Activated CD8-positive, alpha-beta T cell treated with anti-CD3 and anti-CD28 coated beads for 36 hours (primary cell): ENCODE measurements around the gene FAM72B. TPM values are rescaled to one million over a fixed set of nuclear protein-coding genes. Genes with fewer than 3 reads are reported as not detected.
"Not testable (repeated sequence)": the region's sequence is repeated elsewhere in the genome, so short reads cannot be mapped to it uniquely, and the experiment has no call there.

Source experiments
- ATAC-seq: fragments of 200-7000 bp; cut with Tn5 transposase; one replicate; pipeline ENCODE4 v1.10.0; 2021; ENCODE audit warnings: mild to moderate bottlenecking, moderate library complexity
- CTCF ChIA-PET: fragments of 350-600 bp; sonication (Branson Sonifier 250); formaldehyde crosslinking; loops from one replicate; lab custom pipeline; 2021; ENCODE audit warnings: antibody characterized with exemption; lab: Charles Lee
- POLR2A ChIA-PET: fragments of 350-600 bp; sonication (Branson Sonifier 250); formaldehyde crosslinking; loops from one replicate; lab custom pipeline; 2021; ENCODE audit warnings: antibody characterized with exemption; lab: Charles Lee
- DNase-seq: peaks from one replicate; pipeline ENCODE4 v3.0.0-alpha.2; 2020
- H3K27ac Mint-ChIP-seq: one replicate; pipeline ENCODE4 v1.8.0; 2021; ENCODE audit warnings: mild to moderate bottlenecking, mixed read lengths
- H3K27me3 Mint-ChIP-seq: one replicate; pipeline ENCODE4 v1.8.0; 2021; ENCODE audit warnings: mixed read lengths
- H3K36me3 Mint-ChIP-seq: one replicate; pipeline ENCODE4 v1.8.0; 2021; ENCODE audit warnings: low read depth, mixed read lengths
- H3K4me1 Mint-ChIP-seq: one replicate; pipeline ENCODE4 v1.8.0; 2021; ENCODE audit warnings: low read depth, mixed read lengths
- H3K4me3 Mint-ChIP-seq: one replicate; pipeline ENCODE4 v1.8.0; 2021; ENCODE audit warnings: mild to moderate bottlenecking, moderate library complexity, mixed read lengths
- H3K9me3 Mint-ChIP-seq: one replicate; pipeline ENCODE4 v1.8.0; 2021; ENCODE audit warnings: mixed read lengths
- intact Hi-C: fragments of 100-400 bp; cut with micrococcal nuclease; formaldehyde crosslinking; loops from one replicate; pipeline ENCODE4 v1.10.0; 2022
- total RNA-seq, 2 experiments: library from RNA; stranded (reverse); gene quantifications; one replicate each; pipeline ENCODE4 v1.2.3, GENCODE V29; 2021

The FAM72B gene
- total RNA-seq = 10 to 100 TPM; 28.6 to 32.1 TPM

GRCh38 chr1:121184290-121185127 is at the start of gene FAM72B, which contains the start of gene SRGAP2C:
Gene FAM72B, minus strand, starts transcription at chr1:121184340. Its CDS starts 851 bp downstream, at chr1:121183489.
Gene SRGAP2C, plus strand, starts transcription at chr1:121184975. Its CDS starts 2,472 bp downstream, at chr1:121187447.
- CTCF ChIA-PET, intact Hi-C loops, H3K9me3 Mint-ChIP-seq, H3K27me3 Mint-ChIP-seq, H3K4me1 Mint-ChIP-seq, POLR2A ChIA-PET, H3K36me3 Mint-ChIP-seq: not testable (repeated sequence)
- ATAC-seq (peak; percentile 83), DNase-seq (peak; percentile 94)
- Mint-ChIP-seq H3K27ac (peak within 1 kb of the TSS; percentile 88), H3K4me3 (peak within 1 kb of the TSS; percentile 86)

- peak; percentile 79 for ATAC-seq
- H3K4me1 Mint-ChIP-seq, CTCF ChIA-PET, H3K9me3 Mint-ChIP-seq, H3K36me3 Mint-ChIP-seq, intact Hi-C loops, H3K27ac Mint-ChIP-seq, H3K27me3 Mint-ChIP-seq, DNase-seq, POLR2A ChIA-PET, H3K4me3 Mint-ChIP-seq: not testable (repeated sequence)
Observed at GRCh38 chr1:121232445-121233125, 48.4 kb upstream of the FAM72B start.

DNA sequence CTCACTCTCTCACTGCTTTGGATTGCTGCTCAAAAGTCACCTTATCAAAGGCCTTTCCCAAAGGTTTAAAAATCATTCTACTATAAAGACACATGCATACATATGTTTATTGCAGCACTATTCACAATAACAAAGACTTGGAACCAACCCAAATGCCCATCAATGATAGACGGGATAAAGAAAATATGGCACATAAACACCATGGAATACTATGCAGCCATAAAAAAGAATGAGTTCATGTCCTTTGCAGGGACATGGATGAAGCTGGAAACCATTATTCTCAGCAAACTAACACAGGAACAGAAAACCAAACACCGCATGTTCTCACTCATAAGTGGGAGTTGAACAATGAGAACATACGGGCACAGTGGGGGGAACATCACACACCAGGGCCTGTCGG is 46.5 kb upstream of the FAM72B start:
- H3K27me3 Mint-ChIP-seq, CTCF ChIA-PET, intact Hi-C loops: not testable (repeated sequence)

GRCh38 chr1:121227544-121228330 is 43.6 kb upstream of the FAM72B start:
- POLR2A ChIA-PET, ATAC-seq, CTCF ChIA-PET, intact Hi-C loops, H3K9me3 Mint-ChIP-seq, H3K27me3 Mint-ChIP-seq, H3K36me3 Mint-ChIP-seq, H3K27ac Mint-ChIP-seq, DNase-seq, H3K4me1 Mint-ChIP-seq, H3K4me3 Mint-ChIP-seq: not testable (repeated sequence)

More for the DNA sequence above, 46.5 kb upstream of the FAM72B start:
- ATAC-seq, DNase-seq, H3K27ac Mint-ChIP-seq, H3K36me3 Mint-ChIP-seq, H3K4me1 Mint-ChIP-seq, H3K4me3 Mint-ChIP-seq, POLR2A ChIA-PET, H3K9me3 Mint-ChIP-seq: not testable (repeated sequence)

- H3K4me1 Mint-ChIP-seq, H3K9me3 Mint-ChIP-seq, H3K36me3 Mint-ChIP-seq, DNase-seq, POLR2A ChIA-PET, H3K27me3 Mint-ChIP-seq, CTCF ChIA-PET, H3K27ac Mint-ChIP-seq, ATAC-seq, intact Hi-C loops, H3K4me3 Mint-ChIP-seq: not testable (repeated sequence)
Observed at GRCh38 chr1:121226925-121227324, 42.8 kb upstream of the FAM72B start.

DNA sequence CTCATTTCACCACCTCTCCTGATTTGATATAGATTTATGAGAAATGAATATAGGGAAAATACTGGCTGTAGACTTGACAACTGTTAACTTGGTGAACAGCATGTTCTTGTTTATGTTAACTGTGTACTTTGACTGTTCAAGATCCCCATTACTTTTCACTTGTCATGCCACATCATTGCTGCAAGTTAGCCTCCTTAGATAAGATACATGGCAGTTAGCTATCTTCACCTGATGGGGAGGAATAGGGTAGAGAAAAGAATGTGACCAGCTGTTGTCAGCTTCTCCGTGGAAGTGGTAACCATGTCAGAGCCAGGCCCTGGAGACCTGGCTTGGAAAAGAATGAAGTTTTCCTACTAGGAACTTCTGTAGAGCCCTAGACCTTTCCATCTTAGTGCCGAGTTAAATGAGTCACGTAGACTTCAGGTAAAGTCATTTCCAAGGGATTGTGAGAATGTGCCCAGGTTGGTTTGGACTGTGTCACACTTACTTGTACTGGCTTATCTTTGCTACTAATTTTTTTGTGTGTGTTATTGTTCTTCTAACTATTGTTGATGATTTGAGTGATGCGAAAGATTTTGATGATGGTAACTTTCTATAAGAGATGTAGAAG is 42.3 kb upstream of the FAM72B start:
- H3K36me3 Mint-ChIP-seq, H3K27me3 Mint-ChIP-seq, ATAC-seq, intact Hi-C loops, DNase-seq, H3K27ac Mint-ChIP-seq, H3K9me3 Mint-ChIP-seq, H3K4me3 Mint-ChIP-seq, POLR2A ChIA-PET, CTCF ChIA-PET, H3K4me1 Mint-ChIP-seq: not testable (repeated sequence)

- H3K27me3 Mint-ChIP-seq, H3K4me1 Mint-ChIP-seq, DNase-seq, H3K27ac Mint-ChIP-seq, POLR2A ChIA-PET, H3K9me3 Mint-ChIP-seq, CTCF ChIA-PET, intact Hi-C loops, H3K36me3 Mint-ChIP-seq, H3K4me3 Mint-ChIP-seq: not testable (repeated sequence)
- ATAC-seq = peak; percentile 94
Observed at GRCh38 chr1:121224714-121225113, 40.6 kb upstream of the FAM72B start.

DNA sequence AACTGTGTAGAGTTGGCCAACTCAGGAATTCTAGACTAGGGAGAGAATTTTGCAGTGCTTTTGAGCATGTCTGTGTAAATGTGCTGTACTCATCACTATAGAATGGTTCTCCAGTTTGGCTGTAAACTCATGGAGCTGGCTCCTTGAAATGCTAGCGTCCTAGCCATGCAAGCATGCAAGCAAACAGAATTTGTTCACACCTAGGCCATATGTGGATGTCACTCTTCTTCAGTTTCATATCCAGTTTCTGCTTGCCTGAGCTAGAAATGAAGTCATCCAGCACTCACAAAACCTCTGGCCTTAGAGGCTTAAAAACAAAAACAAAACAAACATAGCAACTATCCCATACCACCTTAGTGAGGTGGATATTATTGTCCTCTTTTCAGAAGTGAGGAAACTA is 37.6 kb upstream of the FAM72B start:
- H3K4me3 Mint-ChIP-seq, intact Hi-C loops, POLR2A ChIA-PET, H3K27ac Mint-ChIP-seq, DNase-seq, H3K9me3 Mint-ChIP-seq, H3K4me1 Mint-ChIP-seq, CTCF ChIA-PET, H3K36me3 Mint-ChIP-seq, H3K27me3 Mint-ChIP-seq: not testable (repeated sequence)
- ATAC-seq = peak; percentile 45

DNA sequence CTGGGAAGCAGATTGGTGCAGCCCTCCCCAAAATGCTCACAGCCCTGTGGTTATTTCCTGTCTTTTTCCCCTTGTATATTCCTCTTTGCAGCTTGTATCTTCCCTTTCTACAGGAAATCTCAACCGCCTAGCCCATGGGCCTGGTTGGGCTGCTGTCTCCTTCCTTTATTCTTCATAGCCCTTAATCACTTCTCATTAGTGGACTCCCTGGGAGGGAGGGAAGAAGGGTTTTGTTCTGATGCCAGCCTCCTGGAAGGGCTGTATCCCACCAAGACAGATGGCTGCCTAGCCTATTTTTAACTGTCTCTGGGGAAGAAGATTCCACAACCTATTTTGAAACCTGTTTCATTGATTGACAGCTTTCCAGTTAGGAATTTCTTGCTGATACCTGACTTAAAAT is 32.5 kb upstream of the FAM72B start:
- DNase-seq, intact Hi-C loops, ATAC-seq, CTCF ChIA-PET, H3K4me1 Mint-ChIP-seq, H3K4me3 Mint-ChIP-seq, POLR2A ChIA-PET, H3K27me3 Mint-ChIP-seq, H3K27ac Mint-ChIP-seq, H3K9me3 Mint-ChIP-seq, H3K36me3 Mint-ChIP-seq: not testable (repeated sequence)

- H3K4me1 Mint-ChIP-seq, H3K27ac Mint-ChIP-seq, H3K4me3 Mint-ChIP-seq, CTCF ChIA-PET, POLR2A ChIA-PET, H3K27me3 Mint-ChIP-seq, ATAC-seq, DNase-seq, intact Hi-C loops, H3K9me3 Mint-ChIP-seq, H3K36me3 Mint-ChIP-seq: not testable (repeated sequence)
Observed at GRCh38 chr1:121215699-121216417, 31.7 kb upstream of the FAM72B start.
